Activated T-helper 17 cell treated with anti-CD3 and anti-CD28 coated beads, Interleukin-2, amount 50 U/mL, for 72 hours (primary cell): ENCODE measurements around the gene SLC2A13. TPM values are rescaled to one million over a fixed set of nuclear protein-coding genes. Genes with fewer than 3 reads are reported as not detected.
"Not testable (repeated sequence)": the region's sequence is repeated elsewhere in the genome, so short reads cannot be mapped to it uniquely, and the experiment has no call there.

Source experiments
- ATAC-seq: fragments of 150-1000 bp; cut with Tn5 transposase; replicated peaks from 2 replicates; pipeline ENCODE4 v1.10.0; 2021; ENCODE audit warnings: mild to moderate bottlenecking, moderate library complexity
- H3K27ac Mint-ChIP-seq: one replicate; pipeline ENCODE4 v1.8.0; 2022; ENCODE audit warnings: mixed read lengths
- H3K27me3 Mint-ChIP-seq: one replicate; pipeline ENCODE4 v1.8.0; 2022; ENCODE audit warnings: mixed read lengths
- H3K36me3 Mint-ChIP-seq: one replicate; pipeline ENCODE4 v1.8.0; 2022; ENCODE audit warnings: low read depth, mild to moderate bottlenecking, mixed read lengths
- H3K4me1 Mint-ChIP-seq: one replicate; pipeline ENCODE4 v1.8.0; 2022; ENCODE audit warnings: mixed read lengths
- H3K4me3 Mint-ChIP-seq: one replicate; pipeline ENCODE4 v1.8.0; 2022; ENCODE audit warnings: mild to moderate bottlenecking, mixed read lengths
- H3K9me3 Mint-ChIP-seq: one replicate; pipeline ENCODE4 v1.8.0; 2022; ENCODE audit warnings: mixed read lengths
- total RNA-seq, 2 donors: library from RNA; stranded (reverse); gene quantifications; one replicate each; pipeline ENCODE4 v1.2.3, GENCODE V29; 2022

The SLC2A13 gene
- total RNA-seq, 2 donors from 2014 or later = 3.3 to 6.0 TPM

- no peaks in the 10 kb centered on the region for H3K36me3 Mint-ChIP-seq
- H3K9me3 Mint-ChIP-seq = no peaks in the 10 kb centered on the region
- no peaks in the 10 kb centered on the region for H3K4me1 Mint-ChIP-seq
- no peak overlapping the region for H3K4me3 Mint-ChIP-seq
- no peak overlapping the region for H3K27ac Mint-ChIP-seq
- no peaks in the 10 kb centered on the region for H3K27me3 Mint-ChIP-seq
- ATAC-seq = no peak
These were observed 182.5 kb downstream of the SLC2A13 start for GRCh38 chr12:39923364-39923763.

DNA sequence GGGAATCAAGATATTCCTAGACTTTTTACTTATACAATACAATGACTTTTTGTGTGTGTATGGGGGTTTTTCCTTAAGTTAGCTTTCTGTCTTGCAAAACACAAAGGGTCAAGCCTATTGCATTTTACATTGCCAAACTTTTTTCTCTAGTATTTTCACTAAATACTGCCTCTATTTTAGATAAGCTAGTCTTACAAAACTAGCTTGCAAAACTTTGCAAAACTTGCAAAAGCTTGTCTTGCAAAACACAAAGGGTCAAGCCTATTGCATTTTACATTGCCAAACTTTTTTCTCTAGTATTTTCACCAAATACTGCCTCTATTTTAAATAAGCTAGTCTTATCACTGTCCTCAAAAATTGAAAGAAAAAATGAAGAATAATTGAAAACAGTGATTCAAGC, 183.3 kb downstream of the SLC2A13 start:
- H3K27ac Mint-ChIP-seq, H3K36me3 Mint-ChIP-seq, H3K4me1 Mint-ChIP-seq, H3K4me3 Mint-ChIP-seq, ATAC-seq, H3K27me3 Mint-ChIP-seq, H3K9me3 Mint-ChIP-seq: not testable (repeated sequence)

- ATAC-seq = no peak
- no peaks in the 10 kb centered on the region for H3K36me3 Mint-ChIP-seq
These were observed 185.2 kb downstream of the SLC2A13 start for GRCh38 chr12:39920647-39921046.

GRCh38 chr12:39920222-39920621, 185.7 kb downstream of the SLC2A13 start:
- no peak for ATAC-seq
- no peaks in the 10 kb centered on the region for H3K36me3 Mint-ChIP-seq

More at GRCh38 chr12:39920647-39921046, 185.2 kb downstream of the SLC2A13 start:
- no peaks in the 10 kb centered on the region for H3K27me3 Mint-ChIP-seq
- H3K4me1 Mint-ChIP-seq = no peaks in the 10 kb centered on the region
- no peak overlapping the region for H3K27ac Mint-ChIP-seq
- no peak overlapping the region for H3K4me3 Mint-ChIP-seq
- H3K9me3 Mint-ChIP-seq = no peaks in the 10 kb centered on the region

GRCh38 chr12:39919790-39920189, 186.1 kb downstream of the SLC2A13 start:
- ATAC-seq = no peak
- H3K36me3 Mint-ChIP-seq = no peaks in the 10 kb centered on the region
- no peak overlapping the region for H3K27ac Mint-ChIP-seq
- H3K9me3 Mint-ChIP-seq = no peaks in the 10 kb centered on the region
- no peak overlapping the region for H3K4me3 Mint-ChIP-seq
- no peaks in the 10 kb centered on the region for H3K27me3 Mint-ChIP-seq
- no peaks in the 10 kb centered on the region for H3K4me1 Mint-ChIP-seq

More at GRCh38 chr12:39920222-39920621, 185.7 kb downstream of the SLC2A13 start:
- Mint-ChIP-seq H3K4me3 (no peak overlapping the region), H3K27me3 (no peaks in the 10 kb centered on the region), H3K4me1 (no peaks in the 10 kb centered on the region), H3K9me3 (no peaks in the 10 kb centered on the region), H3K27ac (no peak overlapping the region)

- H3K4me1 Mint-ChIP-seq = no peaks in the 10 kb centered on the region
- ATAC-seq = no peak
- no peaks in the 10 kb centered on the region for H3K9me3 Mint-ChIP-seq
- H3K4me3 Mint-ChIP-seq = no peak overlapping the region
- no peaks in the 10 kb centered on the region for H3K27me3 Mint-ChIP-seq
- H3K36me3 Mint-ChIP-seq = no peaks in the 10 kb centered on the region
- no peak overlapping the region for H3K27ac Mint-ChIP-seq
These were observed 190.6 kb downstream of the SLC2A13 start for GRCh38 chr12:39915249-39915648.

DNA sequence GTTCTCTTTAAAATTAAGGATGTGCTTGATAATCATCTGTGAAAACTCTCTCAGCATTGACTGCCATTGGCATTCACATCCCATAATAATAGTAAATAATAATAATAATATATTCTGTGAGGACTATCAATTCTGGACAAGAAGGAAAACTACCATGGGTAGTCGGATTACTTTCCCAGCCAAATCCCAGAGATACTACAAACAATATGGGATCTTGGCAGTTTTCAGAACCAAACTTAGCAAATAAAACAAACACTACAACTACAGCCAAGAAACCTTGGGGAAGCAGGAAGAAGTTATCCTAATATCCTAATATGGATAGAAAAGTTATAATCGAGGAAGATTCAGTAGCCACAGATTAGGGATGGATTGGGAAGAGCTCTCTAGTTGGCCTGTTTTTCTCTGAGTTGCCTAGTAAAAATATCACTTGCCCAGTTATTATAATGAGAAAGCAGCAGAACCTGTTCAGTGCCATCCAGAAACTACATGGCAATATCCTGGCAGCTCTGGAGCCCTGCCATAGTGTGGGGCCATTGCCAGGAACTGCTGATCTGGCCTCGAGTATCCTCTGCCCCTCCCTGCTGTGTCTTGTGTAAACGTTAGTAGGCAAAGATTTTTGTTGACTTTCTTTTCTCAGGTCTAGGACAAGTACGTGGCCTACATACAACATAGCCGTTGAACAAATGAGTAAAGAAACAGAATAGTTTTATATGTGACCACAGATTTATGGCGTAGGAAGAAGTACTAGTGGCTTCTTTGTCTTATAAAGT, 193.5 kb downstream of the SLC2A13 start:
- Mint-ChIP-seq H3K4me3 (no peak overlapping the region), H3K27ac (no peak overlapping the region), H3K9me3 (no peaks in the 10 kb centered on the region), H3K4me1 (no peaks in the 10 kb centered on the region), H3K27me3 (no peaks in the 10 kb centered on the region), H3K36me3 (no peaks in the 10 kb centered on the region)
- no peak for ATAC-seq

GRCh38 chr12:39906237-39906636, 199.6 kb downstream of the SLC2A13 start:
- Mint-ChIP-seq H3K36me3 (no peaks in the 10 kb centered on the region), H3K27ac (no peak overlapping the region), H3K9me3 (no peaks in the 10 kb centered on the region), H3K4me3 (no peak overlapping the region), H3K4me1 (no peaks in the 10 kb centered on the region), H3K27me3 (no peaks in the 10 kb centered on the region)
- no peak for ATAC-seq

DNA sequence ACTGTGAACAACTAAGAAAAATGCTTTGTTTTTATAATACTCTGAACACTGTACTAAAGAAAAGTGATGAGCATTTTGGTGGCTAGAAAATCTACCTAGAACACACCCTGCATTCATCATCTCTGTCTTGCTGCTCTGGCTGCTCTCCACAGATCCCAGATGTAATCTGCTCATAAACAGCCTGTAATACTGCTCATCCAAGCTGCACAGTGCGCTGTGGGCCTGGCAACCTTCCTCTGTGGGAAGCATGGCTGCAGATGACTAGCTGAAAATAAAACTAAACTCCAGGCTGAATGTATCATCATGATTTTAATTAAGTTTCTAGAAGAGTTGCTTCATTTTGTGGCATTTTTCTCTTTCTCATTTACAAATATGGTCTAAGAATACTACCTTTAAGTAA, 200.7 kb downstream of the SLC2A13 start:
- no peaks in the 10 kb centered on the region for H3K9me3 Mint-ChIP-seq
- H3K36me3 Mint-ChIP-seq = no peaks in the 10 kb centered on the region
- no peaks in the 10 kb centered on the region for H3K27me3 Mint-ChIP-seq
- H3K4me3 Mint-ChIP-seq = no peak overlapping the region
- H3K27ac Mint-ChIP-seq = no peak overlapping the region
- no peaks in the 10 kb centered on the region for H3K4me1 Mint-ChIP-seq
- ATAC-seq = no peak

- no peaks in the 10 kb centered on the region for H3K4me1 Mint-ChIP-seq
- no peaks in the 10 kb centered on the region for H3K9me3 Mint-ChIP-seq
- H3K36me3 Mint-ChIP-seq = no peaks in the 10 kb centered on the region
- H3K27ac Mint-ChIP-seq = no peak overlapping the region
- H3K27me3 Mint-ChIP-seq = no peaks in the 10 kb centered on the region
- peak; percentile 56 for ATAC-seq
- no peak overlapping the region for H3K4me3 Mint-ChIP-seq
These were observed 203.1 kb downstream of the SLC2A13 start for GRCh38 chr12:39902821-39903220.

GRCh38 chr12:39897315-39897714, 208.6 kb downstream of the SLC2A13 start:
- peaks cover 4% of the 10 kb centered on the region for H3K9me3 Mint-ChIP-seq
- H3K4me3 Mint-ChIP-seq = no peak overlapping the region
- H3K27ac Mint-ChIP-seq = no peak overlapping the region
- ATAC-seq = no peak
- H3K36me3 Mint-ChIP-seq = no peaks in the 10 kb centered on the region
- no peaks in the 10 kb centered on the region for H3K4me1 Mint-ChIP-seq
- H3K27me3 Mint-ChIP-seq = no peaks in the 10 kb centered on the region

GRCh38 chr12:39893388-39893787, 212.5 kb downstream of the SLC2A13 start:
- not testable (repeated sequence) for H3K4me3 Mint-ChIP-seq, H3K9me3 Mint-ChIP-seq, H3K27ac Mint-ChIP-seq, H3K27me3 Mint-ChIP-seq, ATAC-seq, H3K36me3 Mint-ChIP-seq, H3K4me1 Mint-ChIP-seq

GRCh38 chr12:39892146-39892545, 213.7 kb downstream of the SLC2A13 start:
- H3K4me1 Mint-ChIP-seq = no peaks in the 10 kb centered on the region
- ATAC-seq = no peak
- H3K27ac Mint-ChIP-seq = no peak overlapping the region
- H3K4me3 Mint-ChIP-seq = no peak overlapping the region
- H3K27me3 Mint-ChIP-seq = no peaks in the 10 kb centered on the region
- peaks cover 4% of the 10 kb centered on the region for H3K9me3 Mint-ChIP-seq
- H3K36me3 Mint-ChIP-seq = no peaks in the 10 kb centered on the region

DNA sequence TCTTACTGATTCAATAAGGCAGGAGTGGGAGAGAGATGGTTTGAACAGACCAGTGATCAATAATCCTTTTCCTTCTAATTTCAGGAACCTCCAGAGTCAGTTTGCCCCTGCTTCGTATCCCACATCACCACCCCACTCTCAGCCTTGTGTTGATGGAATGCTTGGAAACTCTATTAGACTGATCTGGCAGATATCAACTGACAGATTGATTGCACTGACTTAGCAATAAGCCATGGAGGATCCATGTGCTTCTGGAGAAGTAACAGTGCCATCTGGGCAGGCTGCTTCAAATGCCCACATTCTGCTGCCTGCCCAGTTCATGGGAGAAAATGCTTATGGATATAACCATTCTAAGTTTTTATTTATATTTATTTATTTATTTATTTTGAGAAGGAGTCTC, 218.0 kb downstream of the SLC2A13 start:
- Mint-ChIP-seq H3K9me3 (no peaks in the 10 kb centered on the region), H3K4me1 (no peaks in the 10 kb centered on the region), H3K27ac (no peak overlapping the region), H3K36me3 (no peaks in the 10 kb centered on the region), H3K27me3 (no peaks in the 10 kb centered on the region), H3K4me3 (no peak overlapping the region)
- no peak for ATAC-seq

DNA sequence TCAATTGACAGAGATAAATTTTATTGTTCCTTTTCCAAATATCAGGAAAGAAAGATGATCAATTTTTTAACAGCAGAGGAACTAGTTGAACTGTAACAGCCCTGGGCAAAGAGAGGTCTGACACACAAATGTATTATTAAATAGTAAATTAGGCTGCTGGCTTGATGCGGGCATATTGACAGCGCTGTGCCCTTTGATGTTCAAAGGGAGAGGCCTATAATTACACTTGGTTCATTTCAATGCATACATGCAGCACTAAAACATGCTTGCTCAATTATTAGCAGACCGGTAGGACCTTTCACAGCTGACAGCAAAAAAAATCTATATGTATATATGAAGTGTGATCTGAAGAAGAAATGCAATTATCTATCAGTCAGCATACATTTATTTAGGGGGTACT, 219.8 kb downstream of the SLC2A13 start:
- H3K27me3 Mint-ChIP-seq = no peaks in the 10 kb centered on the region
- no peaks in the 10 kb centered on the region for H3K9me3 Mint-ChIP-seq
- no peak overlapping the region for H3K27ac Mint-ChIP-seq
- H3K4me3 Mint-ChIP-seq = no peak overlapping the region
- H3K36me3 Mint-ChIP-seq = no peaks in the 10 kb centered on the region
- H3K4me1 Mint-ChIP-seq = no peaks in the 10 kb centered on the region
- ATAC-seq = no peak
